Renal cortical epithelial cell (primary cell): ENCODE data around the gene ST6GALNAC5. TPM values are rescaled to one million over a fixed set of nuclear protein-coding genes. Genes with fewer than 3 reads are reported as not detected.

ENCODE experiments used
- DNase-seq: peaks from one replicate; pipeline ENCODE4 v3.0.0-alpha.2; 2011; ENCODE audit warnings: low read depth
- total RNA-seq: library from RNA; depleted of rRNA; stranded (reverse); fragments of >200 nt; gene quantifications from 2 replicates; pipeline ENCODE4 v1.2.3, GENCODE V29; 2014

ST6GALNAC5 gene
- total RNA-seq, 1 donor from 2014 or later: 0.80 TPM

GRCh38 chr1:77012066-77012465, 144.8 kb downstream of the ST6GALNAC5 start:
- DNase-seq: no peak

GRCh38 chr1:77014073-77014788, 147.0 kb downstream of the ST6GALNAC5 start:
- no peak for DNase-seq

GRCh38 chr1:77015748-77016341, 148.6 kb downstream of the ST6GALNAC5 start:
- DNase-seq: no peak

GRCh38 chr1:77016386-77016985, 149.2 kb downstream of the ST6GALNAC5 start:
- no peak for DNase-seq

- no peak for DNase-seq
Observed at GRCh38 chr1:77018311-77018710, 151.0 kb downstream of the ST6GALNAC5 start.

GRCh38 chr1:77018761-77019160, 151.5 kb downstream of the ST6GALNAC5 start:
- no peak for DNase-seq

- no peak for DNase-seq
Observed at GRCh38 chr1:77021732-77022131, 154.5 kb downstream of the ST6GALNAC5 start.

- no peak for DNase-seq
Observed at GRCh38 chr1:77024500-77024899, 157.2 kb downstream of the ST6GALNAC5 start.

GRCh38 chr1:77025599-77025998, 158.3 kb downstream of the ST6GALNAC5 start:
- no peak for DNase-seq

- DNase-seq: no peak
Observed at GRCh38 chr1:77026135-77026534, 158.9 kb downstream of the ST6GALNAC5 start.

- DNase-seq: no peak
Observed at GRCh38 chr1:77026640-77027039, 159.4 kb downstream of the ST6GALNAC5 start.

GRCh38 chr1:77027847-77028246, 160.6 kb downstream of the ST6GALNAC5 start:
- DNase-seq: no peak

GRCh38 chr1:77030401-77031105, 163.3 kb downstream of the ST6GALNAC5 start:
- no peak for DNase-seq

- peak; percentile 73 for DNase-seq
Observed at GRCh38 chr1:77031106-77031662, 163.9 kb downstream of the ST6GALNAC5 start.

- DNase-seq: peak; percentile 19
Observed at GRCh38 chr1:77036560-77036959, 169.3 kb downstream of the ST6GALNAC5 start.

GRCh38 chr1:77037038-77037437, 169.8 kb downstream of the ST6GALNAC5 start:
- no peak for DNase-seq

GRCh38 chr1:77038000-77038399, 170.7 kb downstream of the ST6GALNAC5 start:
- peak; percentile 13 for DNase-seq

GRCh38 chr1:77039111-77039510, 171.8 kb downstream of the ST6GALNAC5 start:
- DNase-seq: no peak

GRCh38 chr1:77039739-77040138, 172.5 kb downstream of the ST6GALNAC5 start:
- peak; percentile 97 for DNase-seq

GRCh38 chr1:77040826-77041225, 173.5 kb downstream of the ST6GALNAC5 start:
- DNase-seq: no peak

GRCh38 chr1:77044133-77044849, 177.0 kb downstream of the ST6GALNAC5 start:
- peak; percentile 16 for DNase-seq
